ENCODE measurements around the gene COL5A3. TPM values are rescaled to one million over a fixed set of nuclear protein-coding genes. Genes with fewer than 3 reads are reported as not detected.
"Not testable (repeated sequence)": the region's sequence is repeated elsewhere in the genome, so short reads cannot be mapped to it uniquely, and the experiment has no call there.

COL5A3 gene
- total and polyA plus RNA-seq, 8 donors, result 4.5 to 21.9 (median 6.3) TPM

DNA sequence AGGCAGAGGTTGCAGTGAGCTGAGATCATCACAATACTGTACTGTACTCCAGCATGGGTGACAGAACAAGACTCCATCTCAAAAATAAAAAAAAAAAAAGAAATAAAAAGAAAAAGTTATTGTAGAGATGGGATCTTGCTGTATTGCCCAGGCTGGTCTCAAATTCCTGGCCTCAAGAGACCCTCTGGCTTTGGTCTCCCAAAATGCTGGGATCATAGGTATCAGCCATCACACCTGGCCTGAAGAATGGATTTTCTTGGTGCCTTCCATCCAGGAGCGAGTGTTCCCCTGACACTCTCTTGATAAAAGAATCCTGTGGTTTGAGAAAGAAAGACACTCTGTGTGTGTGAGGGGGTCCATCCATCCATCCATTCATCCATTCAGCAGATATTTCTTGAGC is 78.7 kb downstream of the COL5A3 start:
- Histone ChIP-seq H3K4me1 (peaks cover 6 to 12% of the 10 kb centered on the region in 2 donors), H3K27ac (no peak overlapping the region), H3K36me3 (no peaks in the 10 kb centered on the region), H3K4me3 (no peak overlapping the region), H3K27me3 (peaks cover 23 to 57% of the 10 kb centered on the region in 2 donors), H3K9me3 (no peaks in the 10 kb centered on the region)
- no peak for DNase-seq
- intact Hi-C loops (cut with DNase I), result loop anchor here in 1 of 2 donors (5.0 kb wide), 1 partner anchor 101 kb away; no protein-coding TSS in a partner anchor
- no peak for ATAC-seq
- TF ChIP-seq, protein P1, sequence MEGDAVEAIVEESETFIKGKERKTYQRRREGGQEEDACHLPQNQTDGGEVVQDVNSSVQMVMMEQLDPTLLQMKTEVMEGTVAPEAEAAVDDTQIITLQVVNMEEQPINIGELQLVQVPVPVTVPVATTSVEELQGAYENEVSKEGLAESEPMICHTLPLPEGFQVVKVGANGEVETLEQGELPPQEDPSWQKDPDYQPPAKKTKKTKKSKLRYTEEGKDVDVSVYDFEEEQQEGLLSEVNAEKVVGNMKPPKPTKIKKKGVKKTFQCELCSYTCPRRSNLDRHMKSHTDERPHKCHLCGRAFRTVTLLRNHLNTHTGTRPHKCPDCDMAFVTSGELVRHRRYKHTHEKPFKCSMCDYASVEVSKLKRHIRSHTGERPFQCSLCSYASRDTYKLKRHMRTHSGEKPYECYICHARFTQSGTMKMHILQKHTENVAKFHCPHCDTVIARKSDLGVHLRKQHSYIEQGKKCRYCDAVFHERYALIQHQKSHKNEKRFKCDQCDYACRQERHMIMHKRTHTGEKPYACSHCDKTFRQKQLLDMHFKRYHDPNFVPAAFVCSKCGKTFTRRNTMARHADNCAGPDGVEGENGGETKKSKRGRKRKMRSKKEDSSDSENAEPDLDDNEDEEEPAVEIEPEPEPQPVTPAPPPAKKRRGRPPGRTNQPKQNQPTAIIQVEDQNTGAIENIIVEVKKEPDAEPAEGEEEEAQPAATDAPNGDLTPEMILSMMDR (IDR thresholded peaks at IDR 0.05), result no peak

DNA sequence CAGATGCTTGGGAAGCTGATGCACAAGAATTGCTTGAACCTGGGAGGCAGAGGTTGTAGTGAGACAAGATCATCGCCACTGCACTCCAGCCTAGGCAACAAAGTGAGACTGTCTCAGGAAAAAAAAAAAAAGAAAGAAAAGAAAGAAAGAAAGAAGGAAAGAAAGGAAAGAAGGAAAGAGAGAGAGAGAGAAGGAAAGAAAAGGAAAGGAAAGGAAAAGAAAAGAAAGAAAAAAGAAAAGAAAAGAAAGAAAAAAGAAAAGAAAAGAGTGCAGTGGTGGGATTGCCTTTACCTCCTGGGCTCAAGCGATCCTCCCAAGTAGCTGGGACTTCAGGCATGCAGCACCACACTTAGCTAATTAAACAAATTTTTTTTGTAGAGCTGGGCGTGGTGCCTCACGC is 86.9 kb downstream of the COL5A3 start:
- TF ChIP-seq, protein P1 (IDR thresholded peaks at IDR 0.05), result no peak
- no peaks in the 10 kb centered on the region for H3K4me1 ChIP-seq
- no peak for ATAC-seq
- peaks cover 0 to 2% of the 10 kb centered on the region in 2 donors for H3K9me3 ChIP-seq
- H3K27ac ChIP-seq, result no peak overlapping the region
- no peak for DNase-seq
- no peaks in the 10 kb centered on the region for H3K36me3 ChIP-seq
- intact Hi-C loops (cut with DNase I), result no loop called here
- no peak overlapping the region for H3K4me3 ChIP-seq
- peaks cover 0 to 24% of the 10 kb centered on the region in 2 donors for H3K27me3 ChIP-seq

DNA sequence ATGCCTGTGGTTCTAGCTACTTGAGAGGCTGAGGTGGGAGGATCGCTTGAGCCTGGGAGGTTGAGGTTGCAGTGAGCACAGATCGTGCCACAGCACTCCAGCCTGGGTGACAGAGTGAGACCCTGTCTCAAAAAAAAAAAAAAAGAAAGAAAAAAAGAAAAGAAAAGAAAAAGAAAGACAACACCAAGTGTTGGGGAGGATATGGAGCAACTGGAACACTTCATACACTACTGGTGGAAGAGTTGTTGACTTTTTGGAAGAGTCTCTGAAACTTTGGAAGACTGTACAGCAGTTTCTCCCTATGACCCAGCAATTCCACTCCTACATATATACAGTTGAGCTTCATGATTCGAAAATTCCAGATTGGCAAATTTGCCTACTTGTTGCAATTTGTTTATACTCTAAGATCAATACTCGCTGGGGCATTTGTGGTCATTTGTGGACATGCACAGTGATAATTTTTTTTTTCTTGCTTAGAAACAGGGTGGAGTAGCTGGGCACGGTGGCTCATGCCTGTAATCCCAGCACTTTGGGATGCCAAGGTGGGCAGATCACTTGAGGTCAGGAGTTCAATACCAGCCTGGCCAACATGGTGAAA is 87.4 kb downstream of the COL5A3 start:
- ATAC-seq; H3K27ac ChIP-seq; DNase-seq; H3K4me3 ChIP-seq; H3K36me3 ChIP-seq; H3K9me3 ChIP-seq; H3K4me1 ChIP-seq; intact Hi-C loops (cut with DNase I): not testable (repeated sequence)
- peaks cover 0 to 29% of the 10 kb centered on the region in 2 donors for H3K27me3 ChIP-seq

DNA sequence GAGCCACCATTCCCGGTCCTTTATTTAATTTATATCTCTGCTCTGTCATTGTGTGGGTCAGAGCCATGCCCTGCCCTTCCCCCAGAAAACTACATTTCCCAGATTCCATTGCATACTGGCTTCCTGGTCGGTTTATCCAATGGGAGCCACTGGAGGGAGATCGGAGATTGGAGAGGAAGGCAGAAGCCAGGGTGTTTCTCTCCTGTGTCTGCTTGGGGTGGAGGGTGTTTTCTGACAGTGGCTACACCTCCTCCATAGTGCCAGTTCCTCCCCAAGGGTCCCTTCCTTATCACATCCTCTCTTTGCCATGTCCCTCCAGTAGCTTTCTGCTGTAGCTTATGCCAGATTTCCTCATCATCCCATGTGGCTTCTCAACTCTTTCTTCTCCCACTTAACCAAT is 93.0 kb downstream of the COL5A3 start:
- TF ChIP-seq, protein P1 (IDR thresholded peaks at IDR 0.05), result no peak
- intact Hi-C loops (cut with DNase I), result no loop called here
- DNase-seq (peak in 1 of 4 donors; percentile 27), ATAC-seq (peak; percentile 37)
- H3K4me3 ChIP-seq, result no peak overlapping the region
- H3K36me3 ChIP-seq, result no peaks in the 10 kb centered on the region
- H3K27ac ChIP-seq, result no peak overlapping the region
- H3K9me3 ChIP-seq, result no peaks in the 10 kb centered on the region
- H3K27me3 ChIP-seq, result peaks cover 12 to 82% of the 10 kb centered on the region in 2 donors
- peaks cover 0 to 23% of the 10 kb centered on the region in 2 donors for H3K4me1 ChIP-seq

DNA sequence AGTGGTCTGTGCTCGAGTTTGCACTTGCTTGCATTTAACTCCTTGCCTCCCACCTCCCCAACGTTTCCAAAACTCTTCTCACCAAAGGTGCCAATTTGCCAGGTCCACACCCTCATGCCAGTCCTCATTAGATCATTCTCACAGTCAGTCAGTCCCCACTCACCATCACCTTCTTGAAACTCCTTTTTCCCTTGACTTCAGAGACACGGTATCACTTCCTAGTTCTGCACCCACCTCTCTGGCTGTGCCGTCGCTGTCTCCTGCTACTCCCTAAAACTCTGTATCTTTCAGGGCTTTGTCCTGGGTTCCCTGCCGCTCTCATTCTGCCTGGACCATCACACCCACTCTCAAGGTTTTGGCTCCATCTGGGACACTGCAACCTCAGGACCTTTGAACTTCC is 93.6 kb downstream of the COL5A3 start:
- no peak for DNase-seq
- TF ChIP-seq, protein P1 (IDR thresholded peaks at IDR 0.05), result no peak
- intact Hi-C loops (cut with DNase I), result no loop called here
- H3K27ac ChIP-seq, result no peak overlapping the region
- H3K9me3 ChIP-seq, result no peaks in the 10 kb centered on the region
- H3K36me3 ChIP-seq, result no peaks in the 10 kb centered on the region
- ATAC-seq, result no peak
- H3K4me1 ChIP-seq, result peaks cover 0 to 23% of the 10 kb centered on the region in 2 donors
- H3K4me3 ChIP-seq, result no peak overlapping the region
- peaks cover 17 to 88% of the 10 kb centered on the region in 2 donors for H3K27me3 ChIP-seq

All from left lung (tissue), 10 donors.